A673 (cell line): ENCODE data around the gene EIF5. TPM values are rescaled to one million over a fixed set of nuclear protein-coding genes. Genes with fewer than 3 reads are reported as not detected.

Source experiments
- BruUV-seq: library from RNA; stranded (reverse); fragments of 400-500 nt; replicated peaks from 2 replicates; lab custom pipeline; 2021; lab: Mats Ljungman, UMichigan
- CTCF ChIA-PET: fragments of 300-600 bp; sonication (Branson Sonifier 250); formaldehyde crosslinking; loops from one replicate; lab custom pipeline; 2022; ENCODE audit warnings: antibody characterized with exemption; lab: Charles Lee
- POLR2A ChIA-PET: fragments of 300-600 bp; sonication (Branson Sonifier 250); formaldehyde crosslinking; loops from one replicate; lab custom pipeline; 2022; ENCODE audit warnings: antibody characterized with exemption; ENCODE audit not compliant: low non-redundant PET; lab: Charles Lee
- DNase-seq: peaks from one replicate; pipeline ENCODE4 v3.0.0-alpha.2; 2015; ENCODE audit warnings: low spot score
- H3K27ac ChIP-seq: fragments of 200-600 bp; sonication (generic); 2 replicates; pipeline ENCODE4 v1.5.1; 2016; ENCODE audit warnings: mixed run types, low read depth, mild to moderate bottlenecking, mixed read lengths, antibody characterized with exemption, low read length; ENCODE audit not compliant: poor library complexity, severe bottlenecking
- H3K27me3 ChIP-seq: fragments of 200-600 bp; sonication (generic); replicated peaks from 2 replicates; pipeline ENCODE4 v1.6.1; 2017; ENCODE audit warnings: mixed run types, low read depth, mild to moderate bottlenecking, mixed read lengths, antibody characterized with exemption, low read length; ENCODE audit not compliant: insufficient read depth, poor library complexity
- H3K36me3 ChIP-seq: fragments of 200-600 bp; sonication (generic); 2 replicates; pipeline ENCODE4 v1.6.1; 2016; ENCODE audit warnings: mixed run types, mild to moderate bottlenecking, mixed read lengths, antibody characterized with exemption, low read length; ENCODE audit not compliant: insufficient read depth, poor library complexity, severe bottlenecking
- H3K4me1 ChIP-seq: fragments of 200-600 bp; sonication (generic); 2 replicates; pipeline ENCODE4 v1.6.1; 2017; ENCODE audit warnings: mixed run types, mild to moderate bottlenecking, mixed read lengths, antibody characterized with exemption, low read length; ENCODE audit not compliant: insufficient read depth, poor library complexity, severe bottlenecking
- H3K4me3 ChIP-seq: fragments of 200-600 bp; sonication (generic); 2 replicates; pipeline ENCODE4 v1.5.1; 2016; ENCODE audit warnings: low read depth, mixed run types, mild to moderate bottlenecking, mixed read lengths, low read length; ENCODE audit not compliant: poor library complexity, severe bottlenecking
- H3K9me3 ChIP-seq: fragments of 200-600 bp; sonication (generic); 2 replicates; pipeline ENCODE4 v1.6.1; 2016; ENCODE audit warnings: mixed run types, low read depth, mild to moderate bottlenecking, mixed read lengths, antibody characterized with exemption, low read length; ENCODE audit not compliant: poor library complexity, severe bottlenecking
- EZH2 ChIP-seq: fragments of 200-600 bp; sonication (generic); IDR thresholded peaks from 2 replicates; pipeline ENCODE4 v1.6.1; 2017; ENCODE audit warnings: borderline replicate concordance, low read depth, mild to moderate bottlenecking, mixed read lengths, antibody characterized with exemption, low read length; ENCODE audit not compliant: poor library complexity, severe bottlenecking
- intact Hi-C: fragments of 100-400 bp; cut with micrococcal nuclease; formaldehyde crosslinking; loops from one replicate; pipeline ENCODE4 v1.10.0; 2022; ENCODE audit not compliant: unreplicated experiment
- total RNA-seq: library from RNA; stranded (reverse); gene quantifications from 2 replicates; pipeline ENCODE4 v1.2.3, GENCODE V29; 2021
- TF ChIP-seq, protein P1 (sequence below): fragments of 300-800, 200-600 bp; sonication (generic); conservative IDR thresholded peaks from 2 replicates; pipeline ENCODE4 v1.5.1; 2017; ENCODE audit warnings: low read depth, mild to moderate bottlenecking, antibody characterized with exemption, low read length, moderate library complexity, mixed read lengths

The EIF5 gene
- total RNA-seq, 1 experiment from 2014 or later, result 446 TPM

DNA sequence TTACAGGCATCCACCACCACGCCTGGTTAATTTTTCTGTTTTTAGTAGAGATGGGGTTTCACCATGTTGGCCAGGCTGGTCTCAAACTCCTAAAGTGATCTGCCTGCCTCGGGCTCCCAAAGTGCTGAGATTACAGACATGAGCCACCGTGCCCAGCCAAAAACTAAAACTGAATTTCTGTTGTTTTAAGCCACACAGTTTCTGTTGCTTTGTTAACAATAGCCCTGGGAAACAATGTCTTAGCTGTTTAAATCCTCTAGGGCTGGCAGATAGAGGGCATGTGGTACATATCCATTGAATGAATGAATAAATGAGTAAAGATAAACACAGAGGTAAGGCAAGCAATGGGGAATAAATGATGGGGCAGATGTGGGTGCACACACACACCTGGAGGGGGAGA lies 8.0 kb upstream of the EIF5 start:
- no peak overlapping the region for H3K4me3 ChIP-seq
- ChIA-PET POLR2A (no interaction called here), CTCF (interaction anchor here (0.7 kb wide), 1 partner anchor 251 kb away, joined by 3 read pairs; no protein-coding TSS in a partner anchor)
- no peak for TF ChIP-seq EZH2
- TF ChIP-seq, protein P1, sequence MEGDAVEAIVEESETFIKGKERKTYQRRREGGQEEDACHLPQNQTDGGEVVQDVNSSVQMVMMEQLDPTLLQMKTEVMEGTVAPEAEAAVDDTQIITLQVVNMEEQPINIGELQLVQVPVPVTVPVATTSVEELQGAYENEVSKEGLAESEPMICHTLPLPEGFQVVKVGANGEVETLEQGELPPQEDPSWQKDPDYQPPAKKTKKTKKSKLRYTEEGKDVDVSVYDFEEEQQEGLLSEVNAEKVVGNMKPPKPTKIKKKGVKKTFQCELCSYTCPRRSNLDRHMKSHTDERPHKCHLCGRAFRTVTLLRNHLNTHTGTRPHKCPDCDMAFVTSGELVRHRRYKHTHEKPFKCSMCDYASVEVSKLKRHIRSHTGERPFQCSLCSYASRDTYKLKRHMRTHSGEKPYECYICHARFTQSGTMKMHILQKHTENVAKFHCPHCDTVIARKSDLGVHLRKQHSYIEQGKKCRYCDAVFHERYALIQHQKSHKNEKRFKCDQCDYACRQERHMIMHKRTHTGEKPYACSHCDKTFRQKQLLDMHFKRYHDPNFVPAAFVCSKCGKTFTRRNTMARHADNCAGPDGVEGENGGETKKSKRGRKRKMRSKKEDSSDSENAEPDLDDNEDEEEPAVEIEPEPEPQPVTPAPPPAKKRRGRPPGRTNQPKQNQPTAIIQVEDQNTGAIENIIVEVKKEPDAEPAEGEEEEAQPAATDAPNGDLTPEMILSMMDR, result no peak
- DNase-seq, result no peak
- H3K27me3 ChIP-seq, result no peaks in the 10 kb centered on the region
- no TSS peak for BruUV-seq
- no peak overlapping the region for H3K27ac ChIP-seq
- H3K36me3 ChIP-seq, result no peaks in the 10 kb centered on the region
- H3K4me1 ChIP-seq, result no peaks in the 10 kb centered on the region
- intact Hi-C loops, result no loop called here
- H3K9me3 ChIP-seq, result no peaks in the 10 kb centered on the region

DNA sequence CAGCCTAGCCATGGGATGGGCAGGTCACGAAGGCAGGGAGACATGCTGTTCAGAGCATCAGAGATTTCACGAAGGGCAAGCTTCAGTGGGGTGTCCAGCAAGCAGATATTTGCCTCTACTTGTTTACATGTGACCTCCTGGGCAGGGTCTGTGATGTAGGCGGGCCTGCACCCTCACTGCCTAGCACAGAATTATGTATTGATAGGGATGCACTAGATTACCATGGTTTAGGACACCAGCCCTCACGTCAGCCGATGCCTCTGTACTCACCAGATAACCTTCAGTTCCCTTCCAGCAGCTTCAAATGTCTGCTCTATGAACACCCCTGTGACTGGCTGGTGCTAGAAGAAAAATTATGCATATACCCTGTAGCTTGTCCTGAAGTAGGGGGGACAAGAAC lies 5.1 kb upstream of the EIF5 start:
- Histone ChIP-seq H3K9me3 (no peaks in the 10 kb centered on the region), H3K36me3 (no peaks in the 10 kb centered on the region), H3K4me3 (no peak overlapping the region), H3K27ac (no peak overlapping the region), H3K27me3 (no peaks in the 10 kb centered on the region), H3K4me1 (peaks cover 8% of the 10 kb centered on the region)
- ChIA-PET CTCF (no interaction called here), POLR2A (interaction anchor here (0.6 kb wide), 1 partner anchor 18 kb away, joined by 3 read pairs; no protein-coding TSS in a partner anchor)
- TF ChIP-seq EZH2, result no peak
- TF ChIP-seq, protein P1, result no peak
- intact Hi-C loops, result no loop called here
- DNase-seq, result no peak
- no TSS peak for BruUV-seq

DNA sequence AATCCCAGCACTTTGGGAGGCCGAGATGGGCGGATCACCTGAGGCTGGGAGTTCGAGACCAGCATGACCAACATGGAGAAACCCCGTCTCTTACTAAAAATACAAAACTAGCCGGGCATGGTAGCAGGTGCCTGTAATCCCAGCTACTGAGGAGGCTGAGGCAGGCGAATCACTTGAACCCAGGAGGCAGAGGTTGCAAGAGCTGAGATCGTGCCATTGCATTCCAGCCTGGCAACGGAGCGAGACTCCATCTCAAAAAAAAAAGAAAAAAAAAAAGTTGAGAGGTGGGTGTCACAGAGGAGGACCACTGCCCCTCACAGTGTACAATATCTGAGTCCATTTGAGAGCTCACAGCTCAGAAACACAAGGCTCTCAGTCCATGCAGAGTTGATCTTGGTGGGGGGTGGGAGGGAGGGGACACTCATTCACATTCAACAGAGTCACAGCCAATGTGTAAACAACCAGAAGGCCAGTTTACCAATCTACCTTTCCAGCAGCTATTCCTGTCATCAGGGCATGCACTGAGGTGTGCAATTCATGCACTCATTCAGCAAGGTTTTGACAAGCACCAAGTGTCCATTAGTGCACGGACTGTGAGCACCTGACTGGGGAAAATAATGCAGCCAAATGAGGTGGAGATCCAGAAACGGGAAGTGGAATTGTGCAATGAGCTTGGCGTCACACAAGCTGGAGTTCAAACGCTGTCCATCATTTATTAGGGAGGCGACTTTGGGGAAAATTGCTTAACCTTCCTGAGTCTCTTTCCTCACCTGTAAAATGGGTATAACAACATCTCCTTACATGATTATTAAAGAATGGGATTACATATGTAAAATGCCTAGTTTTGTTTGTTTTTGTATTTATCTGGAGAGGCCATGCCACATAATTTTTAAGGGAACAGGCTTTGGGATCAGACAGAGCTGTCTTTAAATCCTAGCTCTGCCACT lies 4.4 kb upstream of the EIF5 start:
- TF ChIP-seq, protein P1, result no peak
- no peak for TF ChIP-seq EZH2
- BruUV-seq, result no TSS peak
- H3K36me3 ChIP-seq, result no peaks in the 10 kb centered on the region
- ChIA-PET CTCF (interaction anchor here (0.7 kb wide), 1 partner anchor 168 kb away, joined by 4 read pairs; no protein-coding TSS in a partner anchor), POLR2A (interaction anchor here (0.6 kb wide), 1 partner anchor 17 kb away, joined by 3 read pairs; no protein-coding TSS in a partner anchor)
- H3K9me3 ChIP-seq, result no peaks in the 10 kb centered on the region
- no peak overlapping the region for H3K27ac ChIP-seq
- no peak overlapping the region for H3K4me3 ChIP-seq
- peaks cover 8% of the 10 kb centered on the region for H3K4me1 ChIP-seq
- no peak for DNase-seq
- H3K27me3 ChIP-seq, result no peaks in the 10 kb centered on the region
- intact Hi-C loops, result no loop called here
